ENCODE data around the gene SOX6.

DNA sequence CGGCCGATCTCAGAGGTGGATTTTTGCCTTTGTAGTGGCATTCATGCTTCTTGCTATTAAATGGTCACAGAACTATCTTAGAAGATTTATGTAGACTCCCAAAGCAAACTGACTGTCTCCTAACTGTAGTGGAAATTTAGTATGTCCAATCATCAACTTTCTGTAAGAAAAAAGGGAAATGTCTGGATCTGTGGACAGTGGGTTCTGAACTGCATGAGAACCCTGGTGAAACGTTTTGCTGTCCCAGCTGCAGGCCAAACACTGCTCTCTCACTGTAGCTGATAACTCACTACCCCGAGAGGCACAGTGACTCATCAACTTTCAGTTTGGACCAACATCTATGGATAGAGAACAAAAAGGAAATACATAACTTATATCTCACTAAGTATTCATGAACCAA lies 387.1 kb downstream of the SOX6 start:
- no peak for TF ChIP-seq CTCF (IDR thresholded peaks at IDR 0.05)
- no peak for TF ChIP-seq POLR2A (IDR thresholded peaks at IDR 0.05)

Measured in prostate gland (tissue), 2 donors.